C4-2B (cell line): Measurements from ENCODE around the gene LELP1.

Source experiments
- H3K27ac ChIP-seq: fragments of 450-650 bp; 2 replicates; pipeline ENCODE4 v1.5.1; 2017
- ZFX ChIP-seq: fragments of 450-650 bp; IDR thresholded peaks from 2 replicates; pipeline ENCODE4 v1.6.1; 2017
- TF ChIP-seq, protein P1 (sequence below): fragments of 450-650 bp; conservative IDR thresholded peaks from 2 replicates; pipeline ENCODE4 v1.5.1; 2017; ENCODE audit warnings: mild to moderate bottlenecking

The LELP1 gene

DNA sequence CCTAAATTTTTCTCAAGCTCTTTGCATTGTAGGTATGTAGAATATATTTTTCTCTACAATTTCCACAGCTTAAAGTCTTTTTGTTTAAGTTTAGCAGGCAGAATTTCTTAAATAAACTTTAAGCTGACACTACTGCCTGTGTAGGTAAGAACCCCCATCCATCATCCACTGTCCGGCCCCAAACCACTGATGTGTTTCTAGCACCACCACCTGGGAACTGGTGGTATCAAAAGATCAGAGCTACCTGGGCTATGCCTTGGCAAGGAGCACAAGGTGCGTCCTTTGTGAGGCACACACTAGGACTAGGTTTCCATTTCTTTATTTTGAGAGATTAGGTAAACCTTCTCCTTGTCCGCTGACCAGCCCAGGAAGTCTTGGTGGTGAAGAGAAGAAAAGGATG, 10.5 kb upstream of the LELP1 start:
- H3K27ac ChIP-seq: no peak overlapping the region
- TF ChIP-seq ZFX: no peak
- TF ChIP-seq, protein P1, sequence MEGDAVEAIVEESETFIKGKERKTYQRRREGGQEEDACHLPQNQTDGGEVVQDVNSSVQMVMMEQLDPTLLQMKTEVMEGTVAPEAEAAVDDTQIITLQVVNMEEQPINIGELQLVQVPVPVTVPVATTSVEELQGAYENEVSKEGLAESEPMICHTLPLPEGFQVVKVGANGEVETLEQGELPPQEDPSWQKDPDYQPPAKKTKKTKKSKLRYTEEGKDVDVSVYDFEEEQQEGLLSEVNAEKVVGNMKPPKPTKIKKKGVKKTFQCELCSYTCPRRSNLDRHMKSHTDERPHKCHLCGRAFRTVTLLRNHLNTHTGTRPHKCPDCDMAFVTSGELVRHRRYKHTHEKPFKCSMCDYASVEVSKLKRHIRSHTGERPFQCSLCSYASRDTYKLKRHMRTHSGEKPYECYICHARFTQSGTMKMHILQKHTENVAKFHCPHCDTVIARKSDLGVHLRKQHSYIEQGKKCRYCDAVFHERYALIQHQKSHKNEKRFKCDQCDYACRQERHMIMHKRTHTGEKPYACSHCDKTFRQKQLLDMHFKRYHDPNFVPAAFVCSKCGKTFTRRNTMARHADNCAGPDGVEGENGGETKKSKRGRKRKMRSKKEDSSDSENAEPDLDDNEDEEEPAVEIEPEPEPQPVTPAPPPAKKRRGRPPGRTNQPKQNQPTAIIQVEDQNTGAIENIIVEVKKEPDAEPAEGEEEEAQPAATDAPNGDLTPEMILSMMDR: peak; percentile 78

DNA sequence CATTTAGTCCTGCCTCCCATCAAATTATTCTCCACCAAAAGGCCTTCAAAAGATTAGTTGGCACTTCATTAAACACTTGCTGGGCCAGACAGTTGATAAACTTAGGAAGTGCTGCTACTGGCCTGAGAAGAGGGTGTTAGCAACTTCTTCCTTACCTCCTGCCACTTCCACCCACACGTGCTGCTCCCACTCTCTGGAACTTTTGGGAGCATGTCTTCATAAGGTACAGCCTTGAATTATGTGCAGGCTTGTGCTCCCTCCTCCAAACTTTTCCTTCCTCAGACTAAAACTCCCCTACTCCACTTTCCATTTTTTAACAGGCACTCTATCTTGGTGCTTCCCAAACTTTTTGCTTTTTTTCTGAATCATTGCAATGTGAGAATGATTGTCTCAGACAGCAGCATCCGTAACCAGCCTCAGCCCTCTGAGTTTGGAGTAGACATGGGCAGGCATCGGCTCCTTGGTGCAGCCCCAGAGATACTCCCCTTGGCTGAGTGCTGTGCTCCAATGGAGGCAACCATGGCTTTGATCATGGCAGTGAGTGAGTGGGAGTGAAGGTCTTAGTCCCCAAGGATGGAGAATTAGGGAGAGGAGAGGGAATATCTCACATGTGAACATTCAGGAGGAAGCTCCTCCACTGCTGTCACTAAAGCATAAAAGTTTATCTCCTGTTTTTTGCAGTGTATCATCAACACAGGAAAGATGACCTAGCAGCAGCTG, 8.7 kb upstream of the LELP1 start:
- TF ChIP-seq ZFX: no peak
- TF ChIP-seq, protein P1: no peak

DNA sequence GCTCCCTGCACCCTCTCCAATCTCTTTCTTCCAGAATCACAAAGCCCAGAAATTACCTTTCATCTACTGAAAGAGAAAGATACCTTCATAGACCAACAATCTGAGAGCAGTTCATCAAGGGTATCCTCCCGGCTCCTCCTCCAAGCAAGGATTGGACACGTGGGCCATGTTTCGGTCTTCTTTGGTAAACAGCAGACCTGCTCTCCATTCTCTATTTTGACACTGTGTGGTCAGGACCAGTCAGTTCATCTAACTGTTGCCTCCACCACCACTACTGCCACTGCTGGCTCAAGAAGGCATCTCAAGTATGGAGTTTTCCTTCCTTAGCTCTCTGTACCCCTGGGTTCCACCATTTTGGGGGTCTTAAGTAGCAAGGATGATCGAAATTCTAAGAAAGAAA, 8.0 kb upstream of the LELP1 start:
- TF ChIP-seq, protein P1: no peak
- no peak for TF ChIP-seq ZFX
- no peak overlapping the region for H3K27ac ChIP-seq

More for the DNA sequence above, 8.7 kb upstream of the LELP1 start:
- H3K27ac ChIP-seq: no peak overlapping the region

DNA sequence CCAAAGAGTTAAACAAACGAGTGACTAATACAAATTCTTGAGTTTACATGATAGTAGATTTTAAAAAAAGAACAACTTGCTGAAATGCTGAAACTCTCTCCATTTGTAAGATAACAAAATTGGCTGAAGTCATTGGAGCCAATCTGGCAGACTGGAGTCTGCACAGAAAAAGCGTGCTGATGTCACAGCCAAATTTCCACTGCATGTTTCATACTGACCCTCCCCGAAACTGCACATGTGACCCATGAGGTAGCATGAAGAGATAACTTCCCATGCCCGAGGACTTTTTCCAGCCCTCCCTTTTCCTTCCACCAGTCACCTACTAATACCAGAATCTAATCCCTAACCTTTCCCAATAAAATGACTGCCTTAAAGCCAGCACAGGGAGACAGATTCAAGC, 1.2 kb upstream of the LELP1 start:
- no peak for TF ChIP-seq ZFX
- TF ChIP-seq, protein P1: no peak
- no peak overlapping the region for H3K27ac ChIP-seq

DNA sequence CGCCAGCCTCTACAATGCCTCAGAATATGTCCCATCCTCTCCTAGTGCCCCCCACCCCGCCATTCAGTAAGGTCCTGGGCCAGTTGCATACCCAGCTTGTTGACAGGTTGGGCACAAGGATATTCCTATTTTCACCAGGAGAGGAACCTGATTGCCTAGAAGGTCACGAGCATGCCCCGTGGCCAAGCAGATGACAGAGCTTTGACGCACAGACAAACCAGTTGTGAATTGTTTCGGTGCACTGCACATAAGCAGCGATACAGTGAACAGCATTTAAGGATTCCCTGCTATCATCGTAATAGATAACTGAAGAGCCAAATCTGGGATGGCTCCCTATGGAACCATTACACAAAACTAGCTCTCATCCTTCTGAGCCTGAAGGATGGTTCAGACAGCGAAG, 3.4 kb downstream of the LELP1 start:
- no peak for TF ChIP-seq ZFX
- TF ChIP-seq, protein P1: no peak
- no peak overlapping the region for H3K27ac ChIP-seq

DNA sequence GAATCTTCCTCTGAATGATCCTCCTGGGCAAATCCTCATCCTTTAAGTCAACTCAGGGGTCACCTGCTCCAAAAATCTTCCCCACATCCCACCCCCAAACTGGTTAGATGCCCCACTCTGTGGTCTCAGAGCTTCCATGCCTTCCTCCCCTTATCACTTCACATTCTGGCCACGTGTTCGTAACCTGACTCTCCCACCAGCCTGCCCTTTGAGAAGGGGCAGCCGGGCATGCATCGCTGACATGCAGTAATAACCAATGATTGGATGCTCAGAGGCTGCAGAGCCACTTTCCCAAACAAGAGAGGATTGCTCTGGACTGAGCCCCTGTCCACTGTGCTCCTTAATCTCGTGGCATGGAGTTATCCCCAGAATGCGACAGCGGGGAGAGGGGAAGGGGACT, 7.0 kb downstream of the LELP1 start:
- TF ChIP-seq, protein P1: no peak
- H3K27ac ChIP-seq: no peak overlapping the region

DNA sequence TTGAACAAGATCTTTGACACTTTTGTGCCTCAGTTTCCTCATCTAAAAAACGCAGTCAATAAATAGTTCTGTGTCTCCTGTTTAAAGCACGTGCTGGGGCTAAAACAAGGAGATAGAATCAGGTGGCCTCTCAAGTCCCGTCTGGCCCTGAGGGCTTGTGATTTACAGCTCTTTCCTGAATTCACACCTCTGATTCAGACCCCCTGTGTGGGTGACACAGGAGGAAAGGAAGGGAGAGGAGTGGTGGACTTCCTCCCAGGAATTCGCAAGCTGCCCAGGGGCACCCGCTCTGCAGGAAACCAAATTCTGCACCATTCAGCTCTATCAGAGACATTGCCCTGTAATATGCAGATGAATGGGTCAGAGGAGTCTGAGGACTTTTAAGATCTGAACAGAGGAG, 9.0 kb downstream of the LELP1 start:
- H3K27ac ChIP-seq: no peak overlapping the region
- no peak for TF ChIP-seq ZFX
- TF ChIP-seq, protein P1: no peak
